ENCODE data around the gene UBE2E1.

Gene UBE2E1

GRCh38 chr3:23885210-23885609 lies 79.5 kb downstream of the UBE2E1 start:
- no peak for TF ChIP-seq CTCF (conservative IDR thresholded peaks at IDR 0.05; ENCODE audit: low read depth, low read length)

GRCh38 chr3:23886311-23886710 lies 80.6 kb downstream of the UBE2E1 start:
- H3K4me3 ChIP-seq (ENCODE audit: low read depth, low read length): no peak overlapping the region
- no peak for TF ChIP-seq CTCF (conservative IDR thresholded peaks at IDR 0.05; ENCODE audit: low read depth, low read length)
- no peak for DNase-seq (ENCODE audit: low read depth)

More at GRCh38 chr3:23885210-23885609, 79.5 kb downstream of the UBE2E1 start:
- H3K4me3 ChIP-seq (ENCODE audit: low read depth, low read length): no peak overlapping the region
- no peak for DNase-seq (ENCODE audit: low read depth)

- DNase-seq (ENCODE audit: low read depth): peak; percentile 75
Measured at GRCh38 chr3:23888617-23889228, 83.0 kb downstream of the UBE2E1 start.

GRCh38 chr3:23889386-23889785 lies 83.6 kb downstream of the UBE2E1 start:
- DNase-seq (ENCODE audit: low read depth): no peak
- H3K4me3 ChIP-seq (ENCODE audit: low read depth, low read length): no peak overlapping the region
- TF ChIP-seq CTCF (conservative IDR thresholded peaks at IDR 0.05; ENCODE audit: low read depth, low read length): no peak

More at GRCh38 chr3:23888617-23889228, 83.0 kb downstream of the UBE2E1 start:
- peak; percentile 71 for TF ChIP-seq CTCF (conservative IDR thresholded peaks at IDR 0.05; ENCODE audit: low read depth, low read length)
- H3K4me3 ChIP-seq (ENCODE audit: low read depth, low read length): no peak overlapping the region

GRCh38 chr3:23889950-23890349 lies 84.2 kb downstream of the UBE2E1 start:
- no peak for TF ChIP-seq CTCF (conservative IDR thresholded peaks at IDR 0.05; ENCODE audit: low read depth, low read length)
- no peak overlapping the region for H3K4me3 ChIP-seq (ENCODE audit: low read depth, low read length)
- DNase-seq (ENCODE audit: low read depth): no peak

GRCh38 chr3:23894254-23895061 lies 88.7 kb downstream of the UBE2E1 start:
- TF ChIP-seq CTCF (conservative IDR thresholded peaks at IDR 0.05; ENCODE audit: low read depth, low read length): no peak
- H3K4me3 ChIP-seq (ENCODE audit: low read depth, low read length): no peak overlapping the region
- no peak for DNase-seq (ENCODE audit: low read depth)

Measured in choroid plexus epithelial cell (primary cell).